DMS114 treated with DMSO at 0.1 percent for 48 hours (cell line): ENCODE data around the gene ABCG8.

Experiments used
- DNase-seq: peaks from one replicate; lab custom pipeline; 2025; ENCODE audit not compliant: unreplicated experiment; lab: John Stamatoyannopoulos, UW

ABCG8 gene

GRCh38 chr2:43825841-43826240, 12.9 kb upstream of the ABCG8 start:
- DNase-seq: no peak

GRCh38 chr2:43826305-43827250, 12.2 kb upstream of the ABCG8 start:
- no peak for DNase-seq

GRCh38 chr2:43831543-43832294, 7.1 kb upstream of the ABCG8 start:
- DNase-seq: no peak

- no peak for DNase-seq
These were observed 6.3 kb upstream of the ABCG8 start for GRCh38 chr2:43832457-43832856.

- DNase-seq: no peak
These were observed 1.7 kb upstream of the ABCG8 start for GRCh38 chr2:43837033-43837432.

GRCh38 chr2:43837831-43838559, 776 bp upstream of the ABCG8 start:
- DNase-seq: no peak

- no peak for DNase-seq
These were observed 1.2 kb downstream of the ABCG8 start for GRCh38 chr2:43839776-43840564.

GRCh38 chr2:43840965-43841364, 2.2 kb downstream of the ABCG8 start:
- no peak for DNase-seq

- DNase-seq: no peak
These were observed 3.4 kb downstream of the ABCG8 start for GRCh38 chr2:43841949-43842865.

GRCh38 chr2:43842866-43843226, 4.1 kb downstream of the ABCG8 start:
- no peak for DNase-seq

GRCh38 chr2:43845181-43845580, 6.4 kb downstream of the ABCG8 start:
- no peak for DNase-seq

- no peak for DNase-seq
These were observed 7.5 kb downstream of the ABCG8 start for GRCh38 chr2:43846140-43846793.

- no peak for DNase-seq
These were observed 9.4 kb downstream of the ABCG8 start for GRCh38 chr2:43848214-43848613.

GRCh38 chr2:43851011-43851980, 12.5 kb downstream of the ABCG8 start:
- DNase-seq: no peak

GRCh38 chr2:43852196-43852730, 13.5 kb downstream of the ABCG8 start:
- no peak for DNase-seq

- DNase-seq: no peak
These were observed 14.6 kb downstream of the ABCG8 start for GRCh38 chr2:43853141-43854081.

- no peak for DNase-seq
These were observed 15.9 kb downstream of the ABCG8 start for GRCh38 chr2:43854671-43855070.
